Endodermal cell (in vitro differentiated cells): Measurements from ENCODE around the gene TMX1. TPM values are rescaled to one million over a fixed set of nuclear protein-coding genes. Genes with fewer than 3 reads are reported as not detected.
A peak's percentile ranks its signal among the peaks of the same experiment; 100 is the strongest.

ENCODE experiments used
- DNase-seq: peaks from one replicate; pipeline ENCODE4 v3.0.0-alpha.2; 2017
- H3K27ac ChIP-seq: 2 replicates; pipeline ENCODE4 v1.5.1; 2013; ENCODE audit warnings: mild to moderate bottlenecking, low read depth, low read length, moderate library complexity
- H3K27me3 ChIP-seq: 2 replicates; pipeline ENCODE4 v1.6.1; 2013; ENCODE audit warnings: mild to moderate bottlenecking, low read length, moderate library complexity; ENCODE audit not compliant: insufficient read depth, control insufficient read depth, poor library complexity, severe bottlenecking
- H3K36me3 ChIP-seq: 2 replicates; pipeline ENCODE4 v1.7.0; 2013; ENCODE audit warnings: mild to moderate bottlenecking, low read length, moderate library complexity; ENCODE audit not compliant: control insufficient read depth, insufficient read depth
- H3K4me1 ChIP-seq: one replicate; pipeline ENCODE4 v1.7.0; 2013; ENCODE audit warnings: low read length; ENCODE audit not compliant: control insufficient read depth, insufficient read depth
- H3K4me3 ChIP-seq: 2 replicates; pipeline ENCODE4 v1.5.1; 2013; ENCODE audit warnings: mild to moderate bottlenecking, low read length, moderate library complexity
- H3K9ac ChIP-seq: 2 replicates; pipeline ENCODE4 v1.6.1; 2013; ENCODE audit warnings: mild to moderate bottlenecking, low read length, moderate library complexity; ENCODE audit not compliant: poor library complexity, severe bottlenecking; ENCODE audit errors: extremely low read depth
- H3K9me3 ChIP-seq: 2 replicates; pipeline ENCODE4 v1.6.1; 2013; ENCODE audit warnings: mild to moderate bottlenecking, low read length, moderate library complexity; ENCODE audit not compliant: control insufficient read depth
- H3K27ac Mint-ChIP-seq: 2 replicates; pipeline ENCODE4 v1.8.0; 2020; ENCODE audit warnings: mixed read lengths
- H3K27me3 Mint-ChIP-seq: 2 replicates; pipeline ENCODE4 v1.8.0; 2021; ENCODE audit warnings: mild to moderate bottlenecking, mixed read lengths; ENCODE audit not compliant: insufficient read depth
- H3K36me3 Mint-ChIP-seq: 2 replicates; pipeline ENCODE4 v1.8.0; 2020; ENCODE audit warnings: low read depth, mixed read lengths
- H3K4me1 Mint-ChIP-seq: 2 replicates; pipeline ENCODE4 v1.8.0; 2020; ENCODE audit warnings: mixed read lengths
- H3K4me3 Mint-ChIP-seq: 2 replicates; pipeline ENCODE4 v1.8.0; 2020; ENCODE audit warnings: mild to moderate bottlenecking, moderate library complexity, mixed read lengths
- H3K9me3 Mint-ChIP-seq: 2 replicates; pipeline ENCODE4 v1.8.0; 2020; ENCODE audit warnings: mild to moderate bottlenecking, mixed read lengths
- CTCF ChIP-seq: fragments of 200-600 bp; sonication (generic); conservative IDR thresholded peaks from 2 replicates; pipeline ENCODE4 v1.5.0; 2021; ENCODE audit warnings: antibody characterized with exemption, mild to moderate bottlenecking
- WGBS, 2 experiments: methylation state at CpG; one replicate each; pipeline versions ENCODE4 v1.1.5 to v1.1.7; 2013; ENCODE audit warnings: missing lambda C conversion rate in 2 of 2, mixed read lengths in 1 of 2; ENCODE audit not compliant: insufficient coverage in 1 of 2, insufficient read length in 1 of 2; 5-methylcytosine and 5-hydroxymethylcytosine counted together
- total RNA-seq, 2 donors: library from RNA; stranded (reverse); fragmentation: NEBNext Ultra II Directional in 1 of 2; extraction: Animal tissue kit (Norgen Biotek cat#: 25700) in 1 of 2; gene quantifications; 2 replicates in 1 of 2; 3 replicates in 1 of 2; pipeline ENCODE4 v1.2.1, GENCODE V29; 2021

TMX1 gene
- total RNA-seq, 2 donors from 2014 or later = 28.8 to 36.1 TPM

GRCh38 chr14:51206462-51206861 is 33.6 kb upstream of the TMX1 start:
- WGBS, 2 experiments = 94% methylated on average over 1 of the region's 1 CpG; no CpG with 5 or more reads in 1 of the 2 experiments
- TF ChIP-seq CTCF = no peak

GRCh38 chr14:51207621-51208020 is 32.4 kb upstream of the TMX1 start:
- H3K9me3 ChIP-seq = no peaks in the 10 kb centered on the region
- no peaks in the 10 kb centered on the region for H3K36me3 ChIP-seq
- no peaks in the 10 kb centered on the region for H3K4me1 ChIP-seq
- no peak for DNase-seq
- 70 to 72% methylated on average over 5 of the region's 5 CpGs for WGBS, 2 experiments
- H3K4me3 ChIP-seq = no peak overlapping the region
- H3K27ac Mint-ChIP-seq = no peak overlapping the region
- no peak overlapping the region for H3K9ac ChIP-seq
- H3K4me3 Mint-ChIP-seq = no peak overlapping the region
- TF ChIP-seq CTCF = no peak
- peaks cover 28% of the 10 kb centered on the region for H3K4me1 Mint-ChIP-seq
- no peaks in the 10 kb centered on the region for H3K27me3 ChIP-seq
- no peaks in the 10 kb centered on the region for H3K36me3 Mint-ChIP-seq
- H3K27me3 Mint-ChIP-seq = peaks cover 3% of the 10 kb centered on the region
- no peak overlapping the region for H3K27ac ChIP-seq
- no peaks in the 10 kb centered on the region for H3K9me3 Mint-ChIP-seq

More at GRCh38 chr14:51206462-51206861, 33.6 kb upstream of the TMX1 start:
- Histone ChIP-seq H3K4me3 (no peak overlapping the region), H3K4me1 (no peaks in the 10 kb centered on the region), H3K36me3 (no peaks in the 10 kb centered on the region), H3K9ac (no peak overlapping the region), H3K27ac (no peak overlapping the region), H3K27me3 (no peaks in the 10 kb centered on the region), H3K9me3 (no peaks in the 10 kb centered on the region)
- Mint-ChIP-seq H3K27me3 (peaks cover 3% of the 10 kb centered on the region), H3K36me3 (no peaks in the 10 kb centered on the region), H3K9me3 (no peaks in the 10 kb centered on the region), H3K4me1 (peaks cover 28% of the 10 kb centered on the region), H3K27ac (peak overlapping the region; percentile 75), H3K4me3 (peak overlapping the region; percentile 12)
- no peak for DNase-seq

GRCh38 chr14:51208982-51209381 is 31.1 kb upstream of the TMX1 start:
- H3K4me1 Mint-ChIP-seq = peaks cover 28% of the 10 kb centered on the region
- WGBS, 2 experiments = 100% methylated on average over 1 of the region's 1 CpG
- TF ChIP-seq CTCF = no peak

More at GRCh38 chr14:51208982-51209381, 31.1 kb upstream of the TMX1 start:
- no peak overlapping the region for H3K9ac ChIP-seq
- Mint-ChIP-seq H3K9me3 (no peaks in the 10 kb centered on the region), H3K27ac (no peak overlapping the region), H3K27me3 (peaks cover 3% of the 10 kb centered on the region), H3K4me3 (no peak overlapping the region), H3K36me3 (no peaks in the 10 kb centered on the region)
- H3K4me3 ChIP-seq = no peak overlapping the region
- H3K36me3 ChIP-seq = no peaks in the 10 kb centered on the region
- no peaks in the 10 kb centered on the region for H3K9me3 ChIP-seq
- H3K27me3 ChIP-seq = no peaks in the 10 kb centered on the region
- no peak overlapping the region for H3K27ac ChIP-seq
- DNase-seq = no peak
- no peaks in the 10 kb centered on the region for H3K4me1 ChIP-seq
